Left lung (tissue), 10 donors: ENCODE results near the gene EXOSC7. TPM values are rescaled to one million over a fixed set of nuclear protein-coding genes. Genes with fewer than 3 reads are reported as not detected.

Experiments
- ATAC-seq: fragments of 200-7000 bp; cut with Tn5 transposase; one replicate; pipeline ENCODE4 v1.9.1; 2020; ENCODE audit warnings: moderate library complexity
- DNase-seq, 4 donors: peaks; one replicate each; pipeline ENCODE4 v3.0.0-alpha.2; 2013 to 2020
- H3K27ac ChIP-seq, 2 donors: fragments of 200-600 bp; sonication (generic) in 1 of 2; one replicate each; pipeline versions ENCODE4 v1.5.0 to v1.8.0; 2020 to 2021
- H3K27me3 ChIP-seq, 2 donors: fragments of 200-600 bp; sonication (generic) in 1 of 2; one replicate each; pipeline versions ENCODE4 v1.5.0 to v1.8.0; 2020 to 2021
- H3K36me3 ChIP-seq, 2 donors: fragments of 200-600 bp; sonication (generic) in 1 of 2; one replicate each; pipeline versions ENCODE4 v1.5.0 to v1.8.0; 2020 to 2021
- H3K4me1 ChIP-seq, 2 donors: fragments of 200-600 bp; one replicate each; pipeline ENCODE4 v1.8.0; 2021
- H3K4me3 ChIP-seq, 2 donors: fragments of 200-600 bp; sonication (generic) in 1 of 2; one replicate each; pipeline versions ENCODE4 v1.5.0 to v1.8.0; 2020 to 2021; ENCODE audit warnings: mild to moderate bottlenecking in 1 of 2
- H3K9me3 ChIP-seq, 2 donors: fragments of 200-600 bp; sonication (generic) in 1 of 2; one replicate each; pipeline versions ENCODE4 v1.5.0 to v1.8.0; 2020 to 2021
- CTCF ChIP-seq, 2 donors: fragments of 200-600 bp; sonication (generic) in 1 of 2; IDR thresholded peaks; one replicate each; pipeline versions ENCODE4 v1.5.0 to v1.8.0; 2021; ENCODE audit warnings: antibody characterized with exemption in 2 of 2
- intact Hi-C, 2 donors: fragments of 100-400 bp; cut with DNase I; formaldehyde crosslinking; loops; one replicate each; pipeline versions ENCODE4 v1.11.2 to v1.14.2; 2022
- polyA plus RNA-seq, 6 donors: library from polyadenylated mRNA; unstranded; fragments of 120-200 nt; gene quantifications; one replicate each; pipeline ENCODE4 v1.2.1, GENCODE V29; 2013; ENCODE audit not compliant: insufficient read length in 6 of 6
- total RNA-seq, 2 donors: library from RNA; stranded (reverse); fragmentation: NEBNext Ultra II Directional; extraction: Animal tissue kit (Norgen Biotek cat#: 25700); gene quantifications; one replicate each; pipeline ENCODE4 v1.2.1, GENCODE V29; 2021
- donor health status: DM: no; HTN: yes; CAD: no.
- donor health status: DM: no; HTN: no; CAD: no.

EXOSC7 gene
- total and polyA plus RNA-seq, 8 donors: 33.2 to 76.2 (median 61.3) TPM

GRCh38 chr3:44929782-44930181 lies 46.3 kb upstream of the EXOSC7 start:
- TF ChIP-seq CTCF (IDR thresholded peaks at IDR 0.05): no peak
- Histone ChIP-seq H3K4me1 (peaks cover 0 to 6% of the 10 kb centered on the region in 2 donors), H3K36me3 (peaks cover 0 to 94% of the 10 kb centered on the region in 2 donors), H3K27ac (no peak overlapping the region), H3K27me3 (no peaks in the 10 kb centered on the region), H3K9me3 (no peaks in the 10 kb centered on the region), H3K4me3 (no peak overlapping the region)
- ATAC-seq (no peak), DNase-seq (no peak)
- intact Hi-C loops: no loop called here

- no peaks in the 10 kb centered on the region for H3K9me3 ChIP-seq
- no peak overlapping the region for H3K27ac ChIP-seq
- ATAC-seq (peak; percentile 29), DNase-seq (no peak)
- H3K27me3 ChIP-seq: no peaks in the 10 kb centered on the region
- intact Hi-C loops: no loop called here
- H3K4me1 ChIP-seq: peaks cover 0 to 6% of the 10 kb centered on the region in 2 donors
- no peak overlapping the region for H3K4me3 ChIP-seq
- H3K36me3 ChIP-seq: peaks cover 0 to 86% of the 10 kb centered on the region in 2 donors
- no peak for TF ChIP-seq CTCF (IDR thresholded peaks at IDR 0.05)
Measured at GRCh38 chr3:44930911-44931310, 45.1 kb upstream of the EXOSC7 start.

GRCh38 chr3:44931791-44932190 lies 44.3 kb upstream of the EXOSC7 start:
- intact Hi-C loops: no loop called here

GRCh38 chr3:44932271-44932670 lies 43.8 kb upstream of the EXOSC7 start:
- ATAC-seq (no peak), DNase-seq (no peak)
- no peak overlapping the region for H3K4me3 ChIP-seq
- H3K4me1 ChIP-seq: peaks cover 0 to 6% of the 10 kb centered on the region in 2 donors
- intact Hi-C loops: no loop called here
- H3K36me3 ChIP-seq: peaks cover 0 to 77% of the 10 kb centered on the region in 2 donors
- TF ChIP-seq CTCF (IDR thresholded peaks at IDR 0.05): no peak
- no peak overlapping the region for H3K27ac ChIP-seq
- H3K9me3 ChIP-seq: no peaks in the 10 kb centered on the region
- H3K27me3 ChIP-seq: no peaks in the 10 kb centered on the region

More at GRCh38 chr3:44931791-44932190, 44.3 kb upstream of the EXOSC7 start:
- Histone ChIP-seq H3K27me3 (no peaks in the 10 kb centered on the region), H3K9me3 (no peaks in the 10 kb centered on the region), H3K36me3 (peaks cover 0 to 77% of the 10 kb centered on the region in 2 donors), H3K27ac (no peak overlapping the region), H3K4me1 (peaks cover 0 to 6% of the 10 kb centered on the region in 2 donors), H3K4me3 (no peak overlapping the region)
- DNase-seq (no peak), ATAC-seq (no peak)
- no peak for TF ChIP-seq CTCF (IDR thresholded peaks at IDR 0.05)

- Histone ChIP-seq H3K27ac (no peak overlapping the region), H3K4me1 (peaks cover 0 to 6% of the 10 kb centered on the region in 2 donors), H3K9me3 (no peaks in the 10 kb centered on the region), H3K4me3 (no peak overlapping the region), H3K36me3 (peaks cover 0 to 77% of the 10 kb centered on the region in 2 donors), H3K27me3 (no peaks in the 10 kb centered on the region)
- ATAC-seq (peak; percentile 39), DNase-seq (no peak)
- intact Hi-C loops: no loop called here
- no peak for TF ChIP-seq CTCF (IDR thresholded peaks at IDR 0.05)
Measured at GRCh38 chr3:44932986-44933944, 42.8 kb upstream of the EXOSC7 start.
